Suppressor macrophage treated with lipopolysaccharide for 1 hour (primary cell): Measurements from ENCODE around the gene RUSF1.
"Not testable (repeated sequence)": the region's sequence is repeated elsewhere in the genome, so short reads cannot be mapped to it uniquely, and the experiment has no call there.

Source experiments
- DNase-seq, 3 donors: peaks; one replicate each; pipeline ENCODE4 v3.0.0-alpha.2; 2020 to 2022

RUSF1 gene

DNA sequence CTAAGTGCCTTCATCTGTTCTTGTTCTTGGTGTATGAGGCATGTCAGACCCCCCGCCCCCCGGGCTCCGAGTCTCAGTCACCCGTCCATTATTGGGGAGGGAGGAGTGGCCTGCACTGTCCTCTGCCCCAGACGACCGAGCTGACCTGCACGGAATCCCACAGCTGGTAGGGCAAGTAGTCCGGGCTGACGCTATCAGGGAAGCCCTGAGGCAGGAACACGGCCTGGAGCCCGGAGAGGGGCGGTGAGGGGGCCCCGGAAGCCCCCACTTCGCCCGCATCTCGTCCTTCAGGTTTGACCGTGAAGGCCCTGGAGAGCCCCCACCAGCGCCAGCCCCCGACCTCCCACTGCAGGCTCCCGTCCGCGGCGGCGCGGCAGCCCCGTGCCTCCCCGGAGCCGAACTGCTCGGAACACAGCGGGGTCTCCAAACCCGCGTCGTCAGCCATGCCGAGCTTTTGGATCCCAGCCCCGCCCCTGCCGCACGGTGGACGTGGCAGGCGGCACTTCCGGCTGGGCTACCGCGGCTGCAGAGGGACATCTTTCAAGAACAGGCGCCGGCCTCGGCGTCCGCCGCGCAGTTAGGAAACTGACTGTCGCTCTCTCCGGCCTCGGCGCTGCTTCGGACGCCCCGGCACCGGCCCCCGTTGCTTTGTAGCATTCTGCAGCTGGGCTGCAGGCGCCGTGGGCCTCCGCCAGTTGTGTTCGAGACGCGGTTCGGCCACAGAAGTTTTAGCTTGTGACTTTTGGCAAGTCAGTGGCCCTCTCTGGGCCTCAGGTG, at the start of gene RUSF1:
TSS of gene RUSF1 (minus strand) at position 463 of the 777 bp plus-strand sequence. CDS start at position 445, 18 bp downstream.
- peak; percentile 91 to 95 (median 92) for DNase-seq

- no peak for DNase-seq
These were observed 34.6 kb upstream of the RUSF1 start for GRCh38 chr16:31542763-31543162.

DNA sequence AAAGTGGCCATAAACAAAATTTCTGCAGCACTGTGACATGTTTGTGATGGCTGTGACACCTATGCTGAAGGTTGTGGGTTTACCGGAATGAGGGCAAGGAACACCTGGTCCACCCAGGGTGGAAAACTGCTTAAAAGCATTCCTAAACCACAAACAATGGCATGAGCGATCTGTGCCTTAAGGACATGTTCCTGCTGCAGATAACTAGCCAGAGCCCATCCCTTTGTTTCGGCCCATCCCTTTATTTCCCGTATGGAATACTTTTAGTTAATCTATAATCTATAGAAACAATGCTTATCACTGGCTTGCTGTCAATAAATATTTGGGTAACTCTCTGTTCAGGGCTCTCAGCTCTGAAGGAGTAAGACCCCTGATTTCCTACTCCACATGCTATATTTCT, 31.6 kb upstream of the RUSF1 start:
- not testable (repeated sequence) for DNase-seq

- peak in 1 of 3 donors; percentile 1 for DNase-seq
These were observed 30.0 kb upstream of the RUSF1 start for GRCh38 chr16:31538243-31538598.

DNA sequence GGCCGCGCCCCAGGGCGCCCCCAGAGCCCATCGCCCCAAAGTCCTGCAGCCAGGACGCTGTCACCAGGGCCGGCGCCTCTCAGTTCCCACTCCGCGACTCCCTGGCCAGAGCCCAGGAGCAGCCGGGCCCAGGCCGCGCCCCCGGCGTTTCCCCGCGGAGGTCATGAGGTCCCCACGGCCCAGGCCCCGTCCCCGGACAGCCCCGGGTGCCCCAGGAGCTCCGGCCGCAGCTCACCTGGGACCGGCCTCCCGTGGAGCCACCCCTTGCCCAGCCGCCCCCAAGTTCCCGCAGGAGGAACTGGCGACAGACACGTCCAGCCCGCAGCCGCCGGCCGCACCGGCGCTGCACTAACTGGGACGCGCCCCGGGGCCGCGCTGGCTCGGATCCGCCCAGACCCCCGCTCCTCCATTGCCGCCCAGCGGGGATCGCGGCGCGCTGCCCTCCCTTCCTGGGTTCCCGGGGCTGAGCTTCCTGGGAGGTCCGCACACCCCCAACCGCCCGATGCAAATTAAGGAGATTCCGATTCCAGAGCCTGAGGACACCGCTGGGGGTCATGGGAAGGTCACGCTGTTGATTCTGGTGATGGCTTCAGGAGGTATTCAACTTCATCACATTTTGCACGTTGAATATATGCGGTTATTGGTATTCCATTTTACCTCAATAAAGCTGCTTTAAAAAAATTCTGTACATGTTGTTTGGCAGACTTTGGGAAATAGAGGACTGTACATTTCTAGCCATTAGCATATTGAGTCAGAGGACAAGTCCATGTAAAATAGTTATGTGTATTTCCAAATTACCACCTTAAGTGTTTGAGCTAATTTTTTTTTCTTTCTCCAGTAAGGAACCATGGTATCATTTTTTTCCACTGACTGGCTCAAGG, 29.4 kb upstream of the RUSF1 start:
- peak; percentile 9 to 21 (median 17) for DNase-seq

DNA sequence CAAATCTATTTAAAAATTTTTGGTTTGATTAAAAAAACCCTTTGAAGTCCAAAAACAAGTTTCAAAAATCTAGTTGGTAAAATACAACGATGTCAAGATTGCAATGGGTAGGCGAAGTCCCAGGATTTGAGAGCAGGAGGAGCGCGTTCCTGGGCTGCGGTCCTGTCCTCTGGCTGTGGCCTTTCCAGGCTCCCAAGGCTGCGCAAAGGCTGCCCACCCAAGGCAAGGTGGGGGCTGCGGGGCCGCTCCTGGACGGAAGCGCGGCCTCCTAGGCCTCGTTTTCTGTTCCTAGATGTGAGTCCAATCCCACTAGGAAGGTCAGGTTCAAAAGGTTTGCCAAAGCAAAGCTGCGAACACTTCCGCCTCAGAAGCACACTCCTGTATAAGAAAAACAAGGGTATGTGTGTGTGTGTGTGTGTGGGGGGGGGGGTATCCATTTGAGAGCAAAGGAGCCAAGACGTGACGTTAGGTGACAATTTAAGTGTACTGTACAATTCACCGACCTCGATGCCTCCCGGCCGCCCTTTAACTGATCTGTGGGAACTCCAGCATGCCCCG, 28.7 kb upstream of the RUSF1 start:
- DNase-seq, result peak in 1 of 3 donors; percentile 13

GRCh38 chr16:31535737-31536136, 27.5 kb upstream of the RUSF1 start:
- peak in 1 of 3 donors; percentile 5 for DNase-seq

DNA sequence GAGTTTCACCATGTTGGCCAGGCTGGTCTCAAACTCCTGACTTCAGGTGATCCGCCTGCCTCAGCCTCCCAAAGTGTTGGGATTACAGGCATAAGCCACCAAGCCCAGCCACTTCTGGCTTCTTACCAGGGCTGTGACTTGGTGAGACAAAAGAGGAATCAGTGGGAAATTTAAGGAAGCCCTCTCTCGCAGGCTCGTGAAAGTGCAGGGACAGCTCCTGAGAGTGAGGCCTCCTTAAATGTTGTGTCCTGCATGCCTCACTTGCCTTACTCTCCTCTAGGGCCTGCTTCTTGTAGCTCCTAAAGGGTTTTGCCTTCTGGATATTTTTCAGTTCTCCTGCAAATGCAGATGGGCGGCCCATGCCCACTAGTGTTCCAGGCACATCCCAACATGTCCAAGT, 24.7 kb upstream of the RUSF1 start:
- DNase-seq, result peak in 2 of 3 donors; percentile 21 to 24

DNA sequence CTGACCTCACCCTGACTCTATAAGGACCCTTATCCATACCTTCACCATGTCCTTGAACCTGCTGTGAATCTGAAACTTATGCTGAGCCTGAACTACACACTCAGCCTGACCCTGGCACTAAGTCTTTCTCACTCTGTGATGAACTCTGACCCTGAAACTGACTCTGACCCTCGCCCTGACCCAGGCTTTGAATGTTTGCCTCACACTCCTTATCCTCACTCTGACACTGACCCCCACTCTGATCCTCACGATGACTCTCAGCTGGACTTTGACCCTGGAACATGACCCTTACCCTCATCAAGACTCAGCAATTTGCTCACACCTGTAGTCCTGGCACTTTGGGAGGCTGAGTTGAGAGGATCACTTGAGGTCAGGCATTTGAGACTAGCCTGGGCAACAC, 23.9 kb upstream of the RUSF1 start:
- DNase-seq, result no peak

DNA sequence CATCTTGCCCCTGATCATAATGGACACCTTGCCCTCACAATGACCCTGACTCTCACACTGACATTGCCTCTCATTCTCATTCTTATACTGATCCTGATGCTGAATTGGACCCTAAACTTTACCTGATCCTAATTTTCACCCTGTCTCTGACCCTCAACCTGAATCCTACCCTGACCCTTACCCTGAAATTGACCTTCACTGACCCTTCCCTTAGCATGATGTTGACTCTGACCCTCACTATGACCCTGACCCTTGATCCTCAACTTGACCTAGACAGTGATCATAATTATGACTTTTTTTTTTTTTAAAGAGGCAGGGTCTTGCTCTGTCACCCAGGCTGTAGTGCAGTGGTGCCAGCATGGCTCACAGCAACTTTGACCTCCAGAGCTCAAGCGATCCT, 22.9 kb upstream of the RUSF1 start:
- DNase-seq, result peak in 1 of 3 donors; percentile 10

DNA sequence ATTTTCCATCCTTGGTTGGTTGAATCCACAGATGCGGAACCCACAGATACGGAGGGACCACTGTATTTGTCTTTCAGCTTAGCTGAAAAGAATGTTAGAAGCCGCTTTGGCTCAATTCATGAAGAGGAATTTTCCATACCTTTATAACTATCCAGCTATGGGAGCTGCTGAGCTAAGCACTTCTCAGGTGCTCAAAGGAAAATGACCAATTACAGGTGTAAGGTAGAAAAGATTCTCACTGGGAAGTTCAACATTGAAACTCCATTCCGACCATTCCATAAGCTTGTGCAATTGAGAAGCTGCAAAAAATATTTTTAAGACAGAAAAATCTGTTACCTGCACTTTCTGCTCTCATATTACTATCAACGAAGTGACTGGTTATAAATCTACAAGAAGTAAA, 22.2 kb upstream of the RUSF1 start:
- DNase-seq, result no peak

- no peak for DNase-seq
These were observed 21.7 kb upstream of the RUSF1 start for GRCh38 chr16:31529937-31530312.

GRCh38 chr16:31529108-31529936, 21.1 kb upstream of the RUSF1 start:
- DNase-seq, result no peak

- DNase-seq, result no peak
These were observed 20.4 kb upstream of the RUSF1 start for GRCh38 chr16:31528523-31529107.

DNA sequence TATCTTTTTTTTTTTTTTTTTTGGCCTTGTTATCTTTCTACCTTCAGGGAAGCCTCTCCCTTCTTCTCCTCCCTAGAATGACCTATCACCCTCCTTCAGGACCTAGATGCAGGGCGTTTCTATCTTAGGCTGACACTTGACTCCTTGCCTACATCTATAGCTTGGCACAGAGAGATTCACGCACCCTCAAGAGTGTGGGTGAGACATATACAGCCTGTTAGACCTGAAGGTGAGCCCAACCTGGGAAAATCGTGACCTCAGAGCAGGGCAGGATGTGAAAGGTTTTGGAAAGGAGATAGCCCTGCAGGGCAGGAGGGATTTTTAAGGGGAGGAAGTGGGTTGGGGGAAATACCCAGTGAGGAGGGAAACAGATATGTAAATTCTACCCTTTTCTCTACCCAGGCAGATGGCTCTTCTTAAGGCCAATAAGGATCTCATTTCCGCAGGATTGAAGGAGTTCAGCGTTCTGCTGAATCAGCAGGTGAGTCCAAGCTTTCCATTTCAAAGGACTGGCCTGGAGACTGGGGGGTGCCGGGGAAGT, 19.6 kb upstream of the RUSF1 start, which contains the start of gene AHSP:
TSS of gene AHSP (plus strand) at position 167 of the 541 bp plus-strand sequence. CDS start at position 407, 240 bp downstream.
- no peak for DNase-seq

- no peak for DNase-seq
These were observed 16.9 kb upstream of the RUSF1 start for GRCh38 chr16:31525113-31525512.

DNA sequence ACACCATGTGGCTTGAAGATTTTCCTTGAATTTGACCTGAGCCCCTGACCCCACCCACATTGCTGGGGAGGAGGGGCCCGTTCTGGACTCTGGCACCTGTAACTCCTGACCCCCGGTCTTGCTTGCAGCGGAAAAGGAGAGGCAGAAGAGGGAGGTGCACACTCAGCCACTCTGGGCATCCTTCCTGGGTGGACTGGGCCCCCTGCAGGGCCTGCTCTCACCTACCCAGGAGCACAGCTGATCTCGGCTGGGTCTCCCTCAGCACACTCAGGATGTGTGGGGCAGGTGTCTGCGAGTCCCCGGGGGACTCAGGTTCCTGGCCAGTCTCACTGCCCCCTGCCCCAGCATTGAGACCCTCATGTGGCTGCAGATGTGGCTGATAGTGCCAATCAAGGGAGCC, 15.6 kb upstream of the RUSF1 start:
- not testable (repeated sequence) for DNase-seq

DNA sequence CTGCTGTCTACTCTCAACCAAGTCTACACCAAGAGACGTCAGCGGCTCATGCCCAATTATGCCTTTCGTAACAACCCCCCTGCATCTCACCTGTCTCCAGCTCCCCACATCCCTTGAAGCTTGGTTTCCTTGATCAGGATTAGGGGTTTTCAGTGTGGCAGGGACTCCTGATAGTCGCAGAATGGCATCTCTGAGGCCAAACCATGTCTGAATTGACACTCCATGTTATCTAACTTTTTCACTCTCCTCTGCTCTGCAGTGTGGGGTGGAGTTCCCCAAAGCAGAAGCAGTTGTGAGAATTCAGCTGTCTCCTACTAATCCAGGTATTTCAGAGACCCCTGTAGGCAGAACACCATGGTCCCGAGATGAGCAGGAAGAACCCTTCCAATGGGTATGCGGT, 13.9 kb upstream of the RUSF1 start:
- DNase-seq, result no peak

GRCh38 chr16:31521368-31521767, 13.2 kb upstream of the RUSF1 start:
- no peak for DNase-seq

DNA sequence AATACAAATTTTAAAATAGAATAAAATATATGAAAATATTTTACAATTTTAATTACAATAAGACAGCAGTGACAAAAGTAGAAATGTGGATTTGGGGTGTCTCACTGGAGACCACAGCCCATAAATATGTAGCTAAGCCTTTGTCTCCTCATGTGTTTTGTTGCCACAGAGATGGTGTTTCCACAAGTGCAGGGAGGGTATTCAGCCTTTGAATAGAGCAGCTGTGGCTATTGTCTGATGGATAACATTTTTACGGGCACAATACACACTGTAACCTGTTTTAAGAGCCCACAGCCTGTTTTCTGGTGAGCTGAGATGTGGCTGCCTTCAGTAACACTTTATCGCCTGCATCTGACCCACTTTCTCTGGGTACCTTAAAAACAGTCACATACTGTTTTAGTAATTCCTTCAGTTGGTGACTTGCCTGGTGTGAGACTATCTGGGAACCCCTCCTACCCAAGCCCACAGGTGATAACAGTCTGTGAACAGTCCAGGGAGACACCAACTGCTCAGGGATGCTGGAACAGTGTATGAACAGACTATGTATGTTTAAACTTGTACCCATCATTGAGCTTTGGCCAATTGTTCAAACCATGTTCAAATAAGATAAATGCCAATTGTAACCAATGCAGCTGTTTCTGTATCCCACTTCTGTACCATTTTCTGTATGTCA, 11.7 kb upstream of the RUSF1 start:
- DNase-seq, result no peak

DNA sequence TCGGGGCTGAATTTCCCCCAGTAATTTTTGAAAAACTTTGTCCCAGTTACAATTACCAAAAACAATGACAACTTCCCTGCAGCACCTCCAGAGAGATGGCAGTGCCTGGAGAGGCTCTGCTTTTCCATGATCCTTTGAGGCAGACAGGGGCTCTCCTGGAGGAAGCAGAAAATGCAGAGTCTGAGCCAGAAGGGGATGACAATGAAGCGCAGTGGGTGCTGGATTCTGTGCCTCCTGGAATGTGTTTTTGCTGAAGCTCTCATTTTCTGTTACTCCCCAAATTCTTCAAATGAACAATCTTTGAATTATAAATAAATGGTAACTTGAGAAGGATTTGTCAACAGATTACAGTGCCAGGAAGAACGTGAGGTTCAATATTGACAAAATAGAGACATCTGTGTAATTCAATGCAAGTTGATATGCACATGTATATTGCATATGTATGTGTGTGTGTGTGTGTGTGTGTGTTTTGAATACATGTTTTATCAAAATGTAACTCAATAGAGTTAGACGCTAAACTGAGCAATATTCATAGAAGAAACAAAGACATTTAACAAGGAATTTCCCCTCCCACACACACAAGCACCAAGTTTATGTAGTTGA, 9.7 kb upstream of the RUSF1 start:
- no peak for DNase-seq
